A673 (cell line): Measurements from ENCODE around the gene TBC1D16.

Experiments used
- CTCF ChIP-seq: fragments of 300-800, 200-600 bp; sonication (generic); conservative IDR thresholded peaks from 2 replicates; pipeline ENCODE4 v1.5.1; 2017; ENCODE audit warnings: low read depth, mild to moderate bottlenecking, antibody characterized with exemption, low read length, moderate library complexity, mixed read lengths
- EZH2 ChIP-seq: fragments of 200-600 bp; sonication (generic); IDR thresholded peaks from 2 replicates; pipeline ENCODE4 v1.6.1; 2017; ENCODE audit warnings: borderline replicate concordance, low read depth, mild to moderate bottlenecking, mixed read lengths, antibody characterized with exemption, low read length; ENCODE audit not compliant: poor library complexity, severe bottlenecking

GRCh38 chr17:80006339-80006720 is 29.3 kb downstream of the TBC1D16 start:
- TF ChIP-seq CTCF: no peak
- TF ChIP-seq EZH2: no peak
